Measurements from ENCODE around the gene CBX7.

Gene CBX7

DNA sequence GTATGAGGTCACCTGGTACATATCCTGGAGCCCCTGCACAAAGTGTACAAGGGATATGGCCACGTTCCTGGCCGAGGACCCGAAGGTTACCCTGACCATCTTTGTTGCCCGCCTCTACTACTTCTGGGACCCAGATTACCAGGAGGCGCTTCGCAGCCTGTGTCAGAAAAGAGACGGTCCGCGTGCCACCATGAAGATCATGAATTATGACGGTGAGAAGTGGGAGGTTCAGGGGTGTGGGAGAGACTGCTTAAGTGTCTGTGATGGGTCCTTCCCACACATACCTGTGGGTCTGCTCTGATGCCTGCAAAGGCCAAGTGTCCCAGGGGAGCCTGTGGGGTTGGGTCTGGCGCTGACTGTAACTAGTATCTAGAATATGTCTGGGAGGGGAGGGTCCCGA, 71.5 kb downstream of the CBX7 start:
- Histone ChIP-seq H3K79me2 (ENCODE audit: insufficient read depth, low read depth) (no peaks in the 10 kb centered on the region), H4K20me1 (ENCODE audit: insufficient read depth) (no peaks in the 10 kb centered on the region), H3K4me3 (IDR thresholded peaks at IDR 0.05; ENCODE audit: insufficient read depth, low read depth, low read length) (no peak overlapping the region), H3K9ac (no peak overlapping the region), H2AFZ (ENCODE audit: low read depth) (no peak overlapping the region), H3K27ac (no peak overlapping the region), H3K4me2 (no peak overlapping the region), H3K27me3 (ENCODE audit: insufficient read depth, low read depth) (no peaks in the 10 kb centered on the region), H3K36me3 (ENCODE audit: insufficient read depth) (no peaks in the 10 kb centered on the region), H3K4me1 (ENCODE audit: low read depth, poor library complexity, severe bottlenecking) (no peaks in the 10 kb centered on the region)
- TF ChIP-seq, protein P1, sequence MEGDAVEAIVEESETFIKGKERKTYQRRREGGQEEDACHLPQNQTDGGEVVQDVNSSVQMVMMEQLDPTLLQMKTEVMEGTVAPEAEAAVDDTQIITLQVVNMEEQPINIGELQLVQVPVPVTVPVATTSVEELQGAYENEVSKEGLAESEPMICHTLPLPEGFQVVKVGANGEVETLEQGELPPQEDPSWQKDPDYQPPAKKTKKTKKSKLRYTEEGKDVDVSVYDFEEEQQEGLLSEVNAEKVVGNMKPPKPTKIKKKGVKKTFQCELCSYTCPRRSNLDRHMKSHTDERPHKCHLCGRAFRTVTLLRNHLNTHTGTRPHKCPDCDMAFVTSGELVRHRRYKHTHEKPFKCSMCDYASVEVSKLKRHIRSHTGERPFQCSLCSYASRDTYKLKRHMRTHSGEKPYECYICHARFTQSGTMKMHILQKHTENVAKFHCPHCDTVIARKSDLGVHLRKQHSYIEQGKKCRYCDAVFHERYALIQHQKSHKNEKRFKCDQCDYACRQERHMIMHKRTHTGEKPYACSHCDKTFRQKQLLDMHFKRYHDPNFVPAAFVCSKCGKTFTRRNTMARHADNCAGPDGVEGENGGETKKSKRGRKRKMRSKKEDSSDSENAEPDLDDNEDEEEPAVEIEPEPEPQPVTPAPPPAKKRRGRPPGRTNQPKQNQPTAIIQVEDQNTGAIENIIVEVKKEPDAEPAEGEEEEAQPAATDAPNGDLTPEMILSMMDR (conservative IDR thresholded peaks at IDR 0.05; ENCODE audit: low read depth, low read length): no peak
